Testis (tissue), 3 donors: Measurements from ENCODE around the gene MAGEF1. TPM values are rescaled to one million over a fixed set of nuclear protein-coding genes. Genes with fewer than 3 reads are reported as not detected.

ENCODE experiments used
- DNase-seq: peaks from one replicate; pipeline ENCODE4 v3.0.0-alpha.2; 2019
- H3K27ac ChIP-seq, 2 donors: fragments of 200-600 bp; sonication (generic); one replicate each; pipeline ENCODE4 v1.5.1; 2019
- H3K27me3 ChIP-seq: fragments of 200-600 bp; sonication (generic); one replicate; pipeline ENCODE4 v1.5.1; 2019
- H3K36me3 ChIP-seq: fragments of 200-600 bp; sonication (generic); one replicate; pipeline ENCODE4 v1.5.1; 2017; ENCODE audit warnings: low read depth; ENCODE audit errors: missing control alignments
- H3K4me1 ChIP-seq: fragments of 200-600 bp; sonication (generic); one replicate; pipeline ENCODE4 v1.5.1; 2019
- H3K4me3 ChIP-seq, 2 donors: fragments of 200-600 bp; sonication (generic); one replicate each; pipeline ENCODE4 v1.5.1; 2017 to 2019
- H3K9me3 ChIP-seq: fragments of 200-600 bp; sonication (generic); one replicate; pipeline ENCODE4 v1.5.1; 2017
- POLR2A ChIP-seq: fragments of 450-650 bp; IDR thresholded peaks from one replicate; pipeline ENCODE4 v1.6.1; 2017; ENCODE audit warnings: antibody characterized with exemption, mild to moderate bottlenecking, moderate library complexity
- WGBS, 2 donors: methylation state at CpG; one replicate each; pipeline ENCODE4 v1.1.5; 2018; 5-methylcytosine and 5-hydroxymethylcytosine counted together
- intact Hi-C: fragments of 100-400 bp; cut with DNase I; formaldehyde crosslinking; loops from one replicate; pipeline ENCODE4 v1.15.1; 2023; ENCODE audit warnings: low total_unique reads
- polyA plus RNA-seq: library from polyadenylated mRNA; stranded (reverse); fragments of 350-450 nt; fragmentation: Illumina TruSeq; extraction: RNeasy Lipid Tissue Mini Kit (QIAGEN cat#74804); gene quantifications from one replicate; pipeline ENCODE4 v1.2.3, GENCODE V29; 2014; ENCODE audit warnings: low read depth, low replicate concordance; ENCODE audit not compliant: insufficient read depth
- total RNA-seq, 2 donors: library from RNA; depleted of rRNA; stranded (reverse); fragments of >200 nt; gene quantifications; one replicate each; pipeline ENCODE4 v1.2.3, GENCODE V29; 2016
- TF ChIP-seq, protein P1 (sequence below), 3 experiments: fragments of 450-650 bp in 2 of 3; fragments of 200-600 bp in 1 of 3; sonication (generic) in 1 of 3; IDR thresholded peaks; one replicate each; pipeline ENCODE4 v1.5.1; 2016 to 2019; ENCODE audit warnings: antibody characterized with exemption in 3 of 3, mild to moderate bottlenecking in 2 of 3, moderate library complexity in 1 of 3

MAGEF1 gene
- total and polyA plus RNA-seq, 3 donors from 2014 or later, result 22.8 to 33.5 (median 25.1) TPM

DNA sequence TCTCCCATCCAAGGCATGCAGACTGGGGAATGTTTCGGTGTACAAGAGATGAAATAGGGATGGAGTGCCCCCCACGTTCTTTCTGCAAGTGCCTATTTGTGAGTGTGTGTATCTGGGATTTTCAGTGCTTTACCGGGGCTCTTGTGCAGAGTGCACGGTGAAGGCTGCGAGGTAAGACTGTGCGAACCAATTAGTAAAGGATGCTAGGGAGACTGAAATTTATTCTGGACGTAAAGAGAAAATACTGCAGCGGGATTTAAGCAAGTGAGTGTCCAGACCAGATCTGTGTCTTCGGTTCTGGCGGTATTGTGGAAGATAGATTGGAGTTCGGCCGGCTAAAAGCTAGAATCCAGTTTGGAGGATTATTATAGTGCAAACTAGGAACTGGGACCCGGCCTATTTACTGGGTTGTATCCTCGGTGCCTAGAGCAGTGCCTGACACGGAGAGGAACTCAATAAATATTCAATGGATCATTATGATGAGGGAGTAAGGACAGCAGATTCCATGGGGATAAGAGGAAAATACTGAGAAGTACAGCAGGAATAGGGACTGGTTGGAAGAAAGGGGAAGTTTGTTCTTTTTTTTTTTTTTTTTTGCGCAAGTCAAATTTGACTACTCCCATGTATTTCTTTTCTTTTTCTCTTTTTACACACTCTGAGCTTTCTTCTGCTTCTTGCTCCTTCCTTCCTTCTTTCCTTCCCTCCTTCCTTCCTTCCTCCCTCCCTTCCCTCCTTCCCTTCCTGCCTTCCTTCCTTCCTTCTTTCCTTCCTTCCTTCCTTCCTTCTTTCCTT, 580 bp upstream of the MAGEF1 start:
- intact Hi-C loops, result no loop called here
- Histone ChIP-seq H3K27ac (peak overlapping the region; percentile 91 to 92), H3K27me3 (no peaks in the 10 kb centered on the region), H3K4me3 (peak overlapping the region; percentile 77 to 81), H3K4me1 (peaks cover 13% of the 10 kb centered on the region), H3K36me3 (no peaks in the 10 kb centered on the region), H3K9me3 (no peaks in the 10 kb centered on the region)
- no peak for DNase-seq
- no peak for TF ChIP-seq POLR2A
- TF ChIP-seq, protein P1, sequence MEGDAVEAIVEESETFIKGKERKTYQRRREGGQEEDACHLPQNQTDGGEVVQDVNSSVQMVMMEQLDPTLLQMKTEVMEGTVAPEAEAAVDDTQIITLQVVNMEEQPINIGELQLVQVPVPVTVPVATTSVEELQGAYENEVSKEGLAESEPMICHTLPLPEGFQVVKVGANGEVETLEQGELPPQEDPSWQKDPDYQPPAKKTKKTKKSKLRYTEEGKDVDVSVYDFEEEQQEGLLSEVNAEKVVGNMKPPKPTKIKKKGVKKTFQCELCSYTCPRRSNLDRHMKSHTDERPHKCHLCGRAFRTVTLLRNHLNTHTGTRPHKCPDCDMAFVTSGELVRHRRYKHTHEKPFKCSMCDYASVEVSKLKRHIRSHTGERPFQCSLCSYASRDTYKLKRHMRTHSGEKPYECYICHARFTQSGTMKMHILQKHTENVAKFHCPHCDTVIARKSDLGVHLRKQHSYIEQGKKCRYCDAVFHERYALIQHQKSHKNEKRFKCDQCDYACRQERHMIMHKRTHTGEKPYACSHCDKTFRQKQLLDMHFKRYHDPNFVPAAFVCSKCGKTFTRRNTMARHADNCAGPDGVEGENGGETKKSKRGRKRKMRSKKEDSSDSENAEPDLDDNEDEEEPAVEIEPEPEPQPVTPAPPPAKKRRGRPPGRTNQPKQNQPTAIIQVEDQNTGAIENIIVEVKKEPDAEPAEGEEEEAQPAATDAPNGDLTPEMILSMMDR (IDR thresholded peaks at IDR 0.05), result no peak
- 7% methylated on average over 16 of the region's 16 CpGs for WGBS, 2 donors

DNA sequence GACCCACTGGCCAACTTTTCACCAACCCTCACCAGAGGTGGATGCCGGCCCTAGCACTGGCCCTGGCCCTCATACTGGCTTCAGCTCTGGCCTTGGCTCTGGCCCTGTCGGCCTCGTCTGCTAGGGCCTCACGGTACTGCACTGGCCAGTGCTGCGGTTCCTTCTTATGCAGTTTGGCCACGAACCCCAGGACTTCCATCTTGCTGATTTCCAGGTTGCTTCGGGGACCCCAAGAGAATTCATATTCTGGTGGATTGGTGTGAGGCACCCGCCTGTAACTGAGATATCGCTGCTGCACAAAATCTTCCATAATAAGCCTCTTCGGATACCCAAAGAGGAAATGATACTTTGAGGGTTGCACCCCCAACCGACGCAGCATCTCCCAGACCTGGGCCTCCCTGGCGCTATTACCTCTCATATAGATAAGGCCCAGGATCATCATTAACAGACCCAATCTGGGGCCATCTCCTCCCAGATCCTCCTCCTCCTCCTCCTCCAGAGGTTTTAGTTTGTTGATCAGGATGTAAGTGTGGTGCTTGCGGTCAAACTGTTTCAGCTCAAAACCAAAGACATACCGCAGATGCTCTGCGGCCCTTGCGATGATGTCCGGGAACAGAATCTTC, 883 bp downstream of the MAGEF1 start:
- no peaks in the 10 kb centered on the region for H3K9me3 ChIP-seq
- H3K27me3 ChIP-seq, result no peaks in the 10 kb centered on the region
- intact Hi-C loops, result no loop called here
- 2 to 10% methylated on average over 17 to 18 of the region's 18 CpGs for WGBS, 2 donors
- H3K4me1 ChIP-seq, result peaks cover 9% of the 10 kb centered on the region
- H3K4me3 ChIP-seq, result peak overlapping the region; percentile 77 to 81
- DNase-seq, result no peak
- TF ChIP-seq, protein P1 (IDR thresholded peaks at IDR 0.05), result no peak
- TF ChIP-seq POLR2A, result no peak
- H3K27ac ChIP-seq, result peak overlapping the region; percentile 91 to 92
- no peaks in the 10 kb centered on the region for H3K36me3 ChIP-seq

GRCh38 chr3:184703657-184704056, 8.2 kb downstream of the MAGEF1 start:
- no peak for TF ChIP-seq POLR2A
- TF ChIP-seq, protein P1 (IDR thresholded peaks at IDR 0.05), result no peak
- Histone ChIP-seq H3K4me3 (no peak overlapping the region), H3K36me3 (no peaks in the 10 kb centered on the region), H3K4me1 (no peaks in the 10 kb centered on the region), H3K27me3 (no peaks in the 10 kb centered on the region), H3K9me3 (no peaks in the 10 kb centered on the region), H3K27ac (no peak overlapping the region)
- 61 to 85% methylated on average over 1 of the region's 1 CpG for WGBS, 2 donors
- intact Hi-C loops, result no loop called here
- DNase-seq, result no peak

DNA sequence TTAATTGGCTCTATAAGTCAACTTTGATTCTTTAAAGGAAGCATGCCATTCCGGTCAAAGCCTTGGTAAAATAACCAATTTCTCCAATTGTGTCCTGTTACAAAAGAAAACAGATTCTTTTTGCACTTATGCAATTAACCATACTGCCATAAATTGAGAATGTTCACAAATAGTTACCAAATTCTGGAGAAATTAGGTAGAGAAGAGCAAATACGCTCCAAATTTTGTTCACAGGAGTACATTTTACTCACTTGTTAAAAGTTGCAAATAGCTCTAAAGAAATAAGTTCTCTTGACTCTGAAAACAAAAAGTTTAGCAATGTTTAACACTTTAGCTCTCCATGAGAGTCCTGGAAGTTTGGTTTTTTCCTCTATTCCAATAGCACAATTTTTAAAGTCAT, 11.1 kb downstream of the MAGEF1 start:
- Histone ChIP-seq H3K4me3 (no peak overlapping the region), H3K9me3 (no peaks in the 10 kb centered on the region), H3K27me3 (no peaks in the 10 kb centered on the region), H3K36me3 (no peaks in the 10 kb centered on the region), H3K4me1 (no peaks in the 10 kb centered on the region), H3K27ac (no peak overlapping the region)
- TF ChIP-seq, protein P1 (IDR thresholded peaks at IDR 0.05), result no peak
- TF ChIP-seq POLR2A, result no peak
- WGBS, 2 donors, result 97 to 98% methylated on average over 2 of the region's 2 CpGs
- DNase-seq, result no peak
- intact Hi-C loops, result no loop called here
